ENCODE data around the gene VOPP1. TPM values are rescaled to one million over a fixed set of nuclear protein-coding genes. Genes with fewer than 3 reads are reported as not detected.

The VOPP1 gene
- total and polyA plus RNA-seq, 2 donors (not counting 3 experiments of a cell fraction or from before 2014, with no cell fraction given) = 85.6 to 154 TPM

DNA sequence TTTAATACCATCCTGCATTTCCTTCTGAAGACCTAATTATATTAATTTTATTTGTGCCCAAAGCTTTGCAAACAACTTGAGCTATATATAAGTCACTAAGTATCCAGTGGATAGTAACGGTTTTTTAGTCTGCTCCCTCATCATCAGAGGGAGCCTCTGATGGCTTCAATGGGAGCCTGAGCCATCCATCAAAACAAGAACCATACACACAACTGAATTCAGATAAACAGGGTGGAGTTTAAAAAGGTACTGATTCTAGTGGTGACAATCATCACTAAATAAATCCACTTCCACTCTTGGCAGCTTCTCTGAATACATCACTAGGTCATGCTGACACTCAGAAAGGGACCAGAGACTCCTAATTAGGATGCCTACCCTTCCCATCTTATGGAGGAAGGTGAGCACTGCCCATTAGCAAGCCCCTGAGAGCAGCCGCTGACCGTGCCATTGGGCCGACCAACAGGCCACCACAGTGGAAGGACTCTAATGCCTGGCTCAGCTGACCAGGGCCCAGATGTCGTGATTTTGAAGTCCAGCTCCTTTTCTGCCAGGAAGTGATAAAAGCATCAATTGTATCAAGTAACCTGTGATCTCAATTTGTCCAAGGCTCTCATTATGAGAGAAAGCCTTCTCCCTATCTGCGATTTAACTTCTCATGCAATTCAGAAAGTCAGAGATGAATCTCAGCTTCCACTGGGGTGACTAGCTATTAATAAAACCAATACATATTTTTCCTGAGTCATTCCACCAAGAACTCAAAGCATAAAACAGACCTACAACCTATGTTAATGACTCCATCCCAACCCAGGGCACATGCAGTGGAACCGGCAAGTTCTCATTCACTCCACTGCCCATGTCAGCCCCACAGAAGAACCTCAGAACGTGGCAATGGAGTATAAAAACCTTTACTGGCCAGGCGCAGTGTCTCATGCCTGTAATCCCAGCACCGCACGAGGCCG lies 13.1 kb downstream of the VOPP1 start:
- Histone ChIP-seq H3K9ac (replicated peaks; ENCODE audit: extremely low read depth, insufficient read depth, low read length) (no peak overlapping the region), H2AFZ (ENCODE audit: low read depth, low read length) (no peak overlapping the region), H3K4me1 (ENCODE audit: control insufficient read depth, extremely low read depth, insufficient read depth, low read length) (peaks cover 17% of the 10 kb centered on the region), H3K4me3 (replicated peaks in 1 of 3; ENCODE audit: insufficient read depth in 1 of 3, low read depth in 1 of 3, low read length in 3 of 3) (no peak overlapping the region), H3K27me3 (ENCODE audit: control insufficient read depth in 2 of 2, insufficient read depth in 2 of 2, low read length in 2 of 2) (no peaks in the 10 kb centered on the region), H3K4me2 (ENCODE audit: insufficient read depth, low read length) (no peak overlapping the region), H3K27ac (ENCODE audit: insufficient read depth, low read depth, low read length) (no peak overlapping the region), H3K36me3 (ENCODE audit: control insufficient read depth in 2 of 2, extremely low read depth in 1 of 2, insufficient read depth in 2 of 2, low read length in 2 of 2) (peaks cover 4 to 5% of the 10 kb centered on the region in 2 experiments), H3K79me2 (ENCODE audit: control insufficient read depth, insufficient read depth, low read length) (peaks cover 100% of the 10 kb centered on the region), H3K9me1 (replicated peaks; ENCODE audit: control insufficient read depth, extremely low read depth, insufficient read depth, low read length) (no peaks in the 10 kb centered on the region), H4K20me1 (replicated peaks; ENCODE audit: control insufficient read depth, extremely low read depth, insufficient read depth, low read length) (peaks cover 14% of the 10 kb centered on the region), H3K9me3 (replicated peaks; ENCODE audit: control insufficient read depth, insufficient read depth, low read length) (no peaks in the 10 kb centered on the region)
- intact Hi-C loops (cut with micrococcal nuclease) (no loop called here), dilution Hi-C loops (cut with MboI; ENCODE audit: extremely low pct_ligation_motif_present, low sequenced_read_pairs) (no loop called here)
- ChIA-PET CTCF (interaction anchor here (1.2 to 2.0 kb wide), 5 partner anchors 10 to 25 kb away, joined by 3 to 6 read pairs (median 4); no protein-coding TSS in a partner anchor), POLR2A (no interaction called here)
- DNase-seq (ENCODE audit: low read depth, low spot score) (no peak), FAIRE-seq (no peak)
- no TSS peak for BruUV-seq (replicated peaks)
- TF ChIP-seq POLR2AphosphoS5 (IDR thresholded peaks at IDR 0.05; ENCODE audit: insufficient read depth, low read depth, low read length) (no peak), EZH2 (IDR thresholded peaks at IDR 0.05; ENCODE audit: borderline replicate concordance, low read depth, low read length, severe bottlenecking) (no peak), POLR2A (IDR thresholded peaks at IDR 0.05; ENCODE audit: low read depth, low read length) (no peak)
- TF ChIP-seq, protein P1, sequence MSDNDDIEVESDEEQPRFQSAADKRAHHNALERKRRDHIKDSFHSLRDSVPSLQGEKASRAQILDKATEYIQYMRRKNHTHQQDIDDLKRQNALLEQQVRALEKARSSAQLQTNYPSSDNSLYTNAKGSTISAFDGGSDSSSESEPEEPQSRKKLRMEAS (IDR thresholded peaks at IDR 0.05; ENCODE audit: insufficient read depth, insufficient read length) = no peak
- TF ChIP-seq, protein P2, sequence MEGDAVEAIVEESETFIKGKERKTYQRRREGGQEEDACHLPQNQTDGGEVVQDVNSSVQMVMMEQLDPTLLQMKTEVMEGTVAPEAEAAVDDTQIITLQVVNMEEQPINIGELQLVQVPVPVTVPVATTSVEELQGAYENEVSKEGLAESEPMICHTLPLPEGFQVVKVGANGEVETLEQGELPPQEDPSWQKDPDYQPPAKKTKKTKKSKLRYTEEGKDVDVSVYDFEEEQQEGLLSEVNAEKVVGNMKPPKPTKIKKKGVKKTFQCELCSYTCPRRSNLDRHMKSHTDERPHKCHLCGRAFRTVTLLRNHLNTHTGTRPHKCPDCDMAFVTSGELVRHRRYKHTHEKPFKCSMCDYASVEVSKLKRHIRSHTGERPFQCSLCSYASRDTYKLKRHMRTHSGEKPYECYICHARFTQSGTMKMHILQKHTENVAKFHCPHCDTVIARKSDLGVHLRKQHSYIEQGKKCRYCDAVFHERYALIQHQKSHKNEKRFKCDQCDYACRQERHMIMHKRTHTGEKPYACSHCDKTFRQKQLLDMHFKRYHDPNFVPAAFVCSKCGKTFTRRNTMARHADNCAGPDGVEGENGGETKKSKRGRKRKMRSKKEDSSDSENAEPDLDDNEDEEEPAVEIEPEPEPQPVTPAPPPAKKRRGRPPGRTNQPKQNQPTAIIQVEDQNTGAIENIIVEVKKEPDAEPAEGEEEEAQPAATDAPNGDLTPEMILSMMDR (IDR thresholded peaks at IDR 0.05; ENCODE audit: extremely low read depth in 1 of 2, insufficient read depth in 1 of 2, low read depth in 1 of 2, low read length in 2 of 2) = no peak
